Measurements from ENCODE around the gene PEPD.

The PEPD gene

GRCh38 chr19:33387351-33388230 lies 134.0 kb downstream of the PEPD start:
- Histone ChIP-seq H3K9me2 (replicated peaks; ENCODE audit: low read depth, low read length) (no peaks in the 10 kb centered on the region), H4K20me1 (ENCODE audit: insufficient read depth, low read length, poor library complexity, severe bottlenecking) (peaks cover 10% of the 10 kb centered on the region), H3K79me2 (ENCODE audit: insufficient read depth, low read length) (peaks cover 45% of the 10 kb centered on the region), H2AFZ (ENCODE audit: low read length) (no peak overlapping the region), H3K4me3 (ENCODE audit: low read length, poor library complexity, severe bottlenecking) (no peak overlapping the region), H3K27me3 (ENCODE audit: insufficient read depth, low read length, poor library complexity, severe bottlenecking) (no peaks in the 10 kb centered on the region), H3K9ac (ENCODE audit: low read depth, low read length, poor library complexity, severe bottlenecking) (no peak overlapping the region), H3K9me3 (ENCODE audit: insufficient read depth, low read depth, low read length) (no peaks in the 10 kb centered on the region), H3F3A (ENCODE audit: low read depth) (no peaks in the 10 kb centered on the region), H3K36me3 (ENCODE audit: insufficient read depth, low read length) (peaks cover 9% of the 10 kb centered on the region), H3K4me2 (ENCODE audit: low read depth, low read length, poor library complexity, severe bottlenecking) (no peak overlapping the region), H3K4me1 (ENCODE audit: insufficient read depth, low read length, poor library complexity, severe bottlenecking) (no peaks in the 10 kb centered on the region)
- TF ChIP-seq CTCF (conservative IDR thresholded peaks at IDR 0.05; ENCODE audit: low read length), result no peak
- TF ChIP-seq EZH2phosphoT487 (IDR thresholded peaks at IDR 0.05; ENCODE audit: borderline replicate concordance), result no peak

GRCh38 chr19:33386361-33386858 lies 135.2 kb downstream of the PEPD start:
- H3K4me2 ChIP-seq (ENCODE audit: low read depth, low read length, poor library complexity, severe bottlenecking), result no peak overlapping the region
- H4K20me1 ChIP-seq (ENCODE audit: insufficient read depth, low read length, poor library complexity, severe bottlenecking), result peaks cover 20% of the 10 kb centered on the region
- H2AFZ ChIP-seq (ENCODE audit: low read length), result no peak overlapping the region
- no peak overlapping the region for H3K9ac ChIP-seq (ENCODE audit: low read depth, low read length, poor library complexity, severe bottlenecking)
- H3K36me3 ChIP-seq (ENCODE audit: insufficient read depth, low read length), result peaks cover 16% of the 10 kb centered on the region
- no peaks in the 10 kb centered on the region for H3K27me3 ChIP-seq (ENCODE audit: insufficient read depth, low read length, poor library complexity, severe bottlenecking)
- no peaks in the 10 kb centered on the region for H3K9me3 ChIP-seq (ENCODE audit: insufficient read depth, low read depth, low read length)
- no peak for TF ChIP-seq CTCF (conservative IDR thresholded peaks at IDR 0.05; ENCODE audit: low read length)
- no peak for TF ChIP-seq EZH2phosphoT487 (IDR thresholded peaks at IDR 0.05; ENCODE audit: borderline replicate concordance)
- H3K4me1 ChIP-seq (ENCODE audit: insufficient read depth, low read length, poor library complexity, severe bottlenecking), result peaks cover 3% of the 10 kb centered on the region
- no peaks in the 10 kb centered on the region for H3K9me2 ChIP-seq (replicated peaks; ENCODE audit: low read depth, low read length)
- H3K79me2 ChIP-seq (ENCODE audit: insufficient read depth, low read length), result peaks cover 57% of the 10 kb centered on the region
- H3K4me3 ChIP-seq (ENCODE audit: low read length, poor library complexity, severe bottlenecking), result no peak overlapping the region
- H3F3A ChIP-seq (ENCODE audit: low read depth), result no peaks in the 10 kb centered on the region

GRCh38 chr19:33385956-33386355 lies 135.6 kb downstream of the PEPD start:
- no peaks in the 10 kb centered on the region for H3F3A ChIP-seq (ENCODE audit: low read depth)
- H3K4me1 ChIP-seq (ENCODE audit: insufficient read depth, low read length, poor library complexity, severe bottlenecking), result peaks cover 8% of the 10 kb centered on the region
- peaks cover 21% of the 10 kb centered on the region for H3K36me3 ChIP-seq (ENCODE audit: insufficient read depth, low read length)
- H3K9ac ChIP-seq (ENCODE audit: low read depth, low read length, poor library complexity, severe bottlenecking), result no peak overlapping the region
- TF ChIP-seq CTCF (conservative IDR thresholded peaks at IDR 0.05; ENCODE audit: low read length) (no peak), EZH2phosphoT487 (IDR thresholded peaks at IDR 0.05; ENCODE audit: borderline replicate concordance) (no peak)
- H3K79me2 ChIP-seq (ENCODE audit: insufficient read depth, low read length), result peaks cover 61% of the 10 kb centered on the region
- no peaks in the 10 kb centered on the region for H3K9me3 ChIP-seq (ENCODE audit: insufficient read depth, low read depth, low read length)
- no peak overlapping the region for H3K4me3 ChIP-seq (ENCODE audit: low read length, poor library complexity, severe bottlenecking)
- H3K27me3 ChIP-seq (ENCODE audit: insufficient read depth, low read length, poor library complexity, severe bottlenecking), result no peaks in the 10 kb centered on the region
- no peak overlapping the region for H2AFZ ChIP-seq (ENCODE audit: low read length)
- no peaks in the 10 kb centered on the region for H3K9me2 ChIP-seq (replicated peaks; ENCODE audit: low read depth, low read length)
- H4K20me1 ChIP-seq (ENCODE audit: insufficient read depth, low read length, poor library complexity, severe bottlenecking), result peaks cover 24% of the 10 kb centered on the region
- H3K4me2 ChIP-seq (ENCODE audit: low read depth, low read length, poor library complexity, severe bottlenecking), result no peak overlapping the region
